Kidney (tissue), 14 donors: ENCODE results near the gene RFC2. TPM values are rescaled to one million over a fixed set of nuclear protein-coding genes. Genes with fewer than 3 reads are reported as not detected.

Source experiments
- DNase-seq, 5 donors: peaks; one replicate each; pipeline ENCODE4 v3.0.0-alpha.2; 2013 to 2020
- FAIRE-seq: peaks from 2 replicates; lab custom pipeline; 2012; peaks lifted over from hg19 to GRCh38; lab: Jason Lieb, UNC
- H3K27ac ChIP-seq, 2 donors: one replicate each; pipeline ENCODE4 v1.7.0; 2013; ENCODE audit warnings: low read depth in 2 of 2, low read length in 2 of 2, inconsistent platforms in 1 of 2
- H3K27me3 ChIP-seq: one replicate; pipeline ENCODE4 v1.7.1; 2013; ENCODE audit warnings: low read length, inconsistent platforms; ENCODE audit not compliant: control insufficient read depth, insufficient read depth
- H3K36me3 ChIP-seq, 3 donors: one replicate each; pipeline versions ENCODE4 v1.7.0 to v1.7.1; 2013; ENCODE audit warnings: low read length in 3 of 3, control low read depth in 1 of 3, inconsistent platforms in 1 of 3; ENCODE audit not compliant: insufficient read depth in 3 of 3, control insufficient read depth in 2 of 3
- H3K4me1 ChIP-seq, 3 donors: one replicate each; pipeline versions ENCODE4 v1.7.0 to v1.7.1; 2013; ENCODE audit warnings: low read length in 3 of 3, inconsistent platforms in 1 of 3, low read depth in 1 of 3; ENCODE audit not compliant: control insufficient read depth in 2 of 3, insufficient read depth in 2 of 3
- H3K4me3 ChIP-seq, 3 donors: one replicate each; pipeline versions ENCODE4 v1.7.0 to v1.8.1; 2013; ENCODE audit warnings: low read length in 3 of 3, control low read depth in 1 of 3, inconsistent platforms in 1 of 3
- H3K9ac ChIP-seq, 3 donors: one replicate each; pipeline versions ENCODE4 v1.7.0 to v1.7.1; 2013; ENCODE audit warnings: low read length in 3 of 3, control low read depth in 1 of 3, inconsistent platforms in 1 of 3
- H3K9me3 ChIP-seq, 3 donors: one replicate each; pipeline versions ENCODE4 v1.7.0 to v1.7.1; 2013; ENCODE audit warnings: low read length in 3 of 3, control low read depth in 1 of 3, inconsistent platforms in 1 of 3; ENCODE audit not compliant: control insufficient read depth in 2 of 3, insufficient read depth in 1 of 3
- intact Hi-C: fragments of 100-400 bp; cut with DNase I; formaldehyde crosslinking; loops from one replicate; pipeline ENCODE4 v1.11.1; 2022
- microRNA-seq: library from miRNA; unstranded; fragments of <30 nt; microRNA quantifications from one replicate; pipeline ENCODE4 v1.2.0, GENCODE V29; 2020
- polyA plus RNA-seq: library from polyadenylated mRNA; stranded (reverse); fragments of 350-450 nt; fragmentation: Illumina TruSeq; extraction: RNeasy Lipid Tissue Mini Kit (QIAGEN cat#74804); gene quantifications from one replicate; pipeline ENCODE4 v1.2.3, GENCODE V29; 2014; ENCODE audit warnings: low read depth, low replicate concordance; ENCODE audit not compliant: insufficient read depth
- total RNA-seq: library from RNA; stranded (reverse); fragmentation: NEBNext Ultra II Directional; extraction: Animal tissue kit (Norgen Biotek cat#: 25700); gene quantifications from one replicate; pipeline ENCODE4 v1.2.1, GENCODE V29; 2021
- TF ChIP-seq, protein P1 (sequence below): IDR thresholded peaks from 3 replicates; pipeline ENCODE4 v1.5.1; 2012; ENCODE audit warnings: mild to moderate bottlenecking, moderate library complexity, borderline replicate concordance; ENCODE audit not compliant: insufficient read depth; ENCODE audit errors: extremely low read depth
- donor health status: control.
- donor health status: control.
- donor health status: control.
- donor health status: control.
- donor health status: control.
- donor health status: DM: yes; HTN: yes; CAD: no.
- donor health status: Normal renal cell carcinoma (clear cell type).

The RFC2 gene
- total and polyA plus RNA-seq, 2 donors from 2014 or later: 16.2 to 21.1 TPM

DNA sequence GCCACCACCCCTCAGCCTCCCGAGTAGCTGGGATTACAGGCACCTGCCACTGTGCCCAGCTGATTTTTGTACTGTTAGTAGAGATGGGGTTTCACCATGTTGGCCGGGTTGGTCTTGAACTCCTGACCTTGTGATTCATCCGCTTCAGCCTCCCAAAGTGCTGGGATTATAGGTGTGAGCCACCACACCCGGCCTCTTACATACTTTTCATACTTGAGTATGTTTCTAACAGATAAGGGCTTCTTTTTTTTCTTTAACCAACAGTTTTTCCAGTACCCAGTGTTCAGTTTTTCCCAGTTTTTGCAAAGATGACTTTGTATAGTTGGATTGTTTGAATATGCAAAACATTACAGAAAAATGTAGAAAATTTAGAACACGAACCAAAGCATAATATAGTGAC, 72.4 kb downstream of the RFC2 start:
- no peak for DNase-seq
- intact Hi-C loops: no loop called here
- Histone ChIP-seq H3K9me3 (no peaks in the 10 kb centered on the region), H3K27me3 (no peaks in the 10 kb centered on the region), H3K36me3 (peaks cover 0 to 5% (median 3%) of the 10 kb centered on the region in 3 donors), H3K4me1 (peaks cover 0 to 24% (median 21%) of the 10 kb centered on the region in 3 donors), H3K4me3 (no peak overlapping the region), H3K27ac (no peak overlapping the region), H3K9ac (no peak overlapping the region)
- no peak for FAIRE-seq
- TF ChIP-seq, protein P1, sequence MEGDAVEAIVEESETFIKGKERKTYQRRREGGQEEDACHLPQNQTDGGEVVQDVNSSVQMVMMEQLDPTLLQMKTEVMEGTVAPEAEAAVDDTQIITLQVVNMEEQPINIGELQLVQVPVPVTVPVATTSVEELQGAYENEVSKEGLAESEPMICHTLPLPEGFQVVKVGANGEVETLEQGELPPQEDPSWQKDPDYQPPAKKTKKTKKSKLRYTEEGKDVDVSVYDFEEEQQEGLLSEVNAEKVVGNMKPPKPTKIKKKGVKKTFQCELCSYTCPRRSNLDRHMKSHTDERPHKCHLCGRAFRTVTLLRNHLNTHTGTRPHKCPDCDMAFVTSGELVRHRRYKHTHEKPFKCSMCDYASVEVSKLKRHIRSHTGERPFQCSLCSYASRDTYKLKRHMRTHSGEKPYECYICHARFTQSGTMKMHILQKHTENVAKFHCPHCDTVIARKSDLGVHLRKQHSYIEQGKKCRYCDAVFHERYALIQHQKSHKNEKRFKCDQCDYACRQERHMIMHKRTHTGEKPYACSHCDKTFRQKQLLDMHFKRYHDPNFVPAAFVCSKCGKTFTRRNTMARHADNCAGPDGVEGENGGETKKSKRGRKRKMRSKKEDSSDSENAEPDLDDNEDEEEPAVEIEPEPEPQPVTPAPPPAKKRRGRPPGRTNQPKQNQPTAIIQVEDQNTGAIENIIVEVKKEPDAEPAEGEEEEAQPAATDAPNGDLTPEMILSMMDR: no peak

Small RNA genes lying within 50 kb of the gene (microRNA-seq; reads per million reads assigned to microRNA genes)
- 186 reads per million, percentile 63 among the genes with 10 or more reads in this experiment for gene MIR590

Other genes starting within 250 kb of the RFC2 start
- gene ELN, start 226.2 kb downstream of the RFC2 start, total RNA-seq: 44.8 TPM
- gene ELN, start 226.2 kb downstream of the RFC2 start, polyA plus RNA-seq: 14.9 TPM
- 23.8 TPM for gene LIMK1, start 170.6 kb downstream of the RFC2 start, total RNA-seq
- 9.1 TPM for gene LIMK1, start 170.6 kb downstream of the RFC2 start, polyA plus RNA-seq
- gene EIF4H, start 80.0 kb downstream of the RFC2 start, total RNA-seq: 240 TPM
- 153 TPM for gene EIF4H, start 80.0 kb downstream of the RFC2 start, polyA plus RNA-seq
- 17.6 TPM for gene LAT2, start 44.4 kb downstream of the RFC2 start, total RNA-seq
- 3.7 TPM for gene LAT2, start 44.4 kb downstream of the RFC2 start, polyA plus RNA-seq
- gene CLIP2, start 35.0 kb upstream of the RFC2 start, total RNA-seq: 19.1 TPM
- 5.8 TPM for gene CLIP2, start 35.0 kb upstream of the RFC2 start, polyA plus RNA-seq
- 35.8 TPM for gene GTF2IRD1, start 199.5 kb upstream of the RFC2 start, total RNA-seq
- 28.2 TPM for gene GTF2IRD1, start 199.5 kb upstream of the RFC2 start, polyA plus RNA-seq